Testis (tissue), 2 donors: ENCODE measurements around the gene MEF2C.

Experiments
- CTCF ChIP-seq, 3 experiments: fragments of 450-650 bp in 2 of 3; fragments of 200-600 bp in 1 of 3; sonication (generic) in 1 of 3; IDR thresholded peaks; one replicate each; pipeline ENCODE4 v1.5.1; 2016 to 2019; ENCODE audit warnings: antibody characterized with exemption in 3 of 3, mild to moderate bottlenecking in 2 of 3, moderate library complexity in 1 of 3
- POLR2A ChIP-seq: fragments of 450-650 bp; IDR thresholded peaks from one replicate; pipeline ENCODE4 v1.6.1; 2017; ENCODE audit warnings: antibody characterized with exemption, mild to moderate bottlenecking, moderate library complexity

GRCh38 chr5:88930335-88930734 is 47.4 kb upstream of the MEF2C start:
- TF ChIP-seq CTCF (IDR thresholded peaks at IDR 0.05) (no peak), POLR2A (no peak)
